Neural progenitor cell (in vitro differentiated cells): Measurements from ENCODE around the gene TLK1. TPM values are rescaled to one million over a fixed set of nuclear protein-coding genes. Genes with fewer than 3 reads are reported as not detected.
"Not testable (repeated sequence)": the region's sequence is repeated elsewhere in the genome, so short reads cannot be mapped to it uniquely, and the experiment has no call there.

ENCODE experiments used
- DNase-seq: peaks from one replicate; pipeline ENCODE4 v3.0.0-alpha.2; 2016; ENCODE audit warnings: low spot score
- H2AFZ ChIP-seq: fragments of 200-600 bp; sonication (generic); replicated peaks from 2 replicates; pipeline ENCODE4 v1.6.1; 2016; ENCODE audit warnings: antibody characterized with exemption
- H3F3A ChIP-seq: fragments of 200-600 bp; sonication (generic); 2 replicates; pipeline ENCODE4 v1.6.1; 2016; ENCODE audit warnings: antibody characterized with exemption, low read depth
- H3K27ac ChIP-seq: fragments of 200-600 bp; sonication (generic); 2 replicates; pipeline ENCODE4 v1.5.1; 2016; ENCODE audit warnings: mild to moderate bottlenecking
- H3K27me3 ChIP-seq: fragments of 200-600 bp; sonication (generic); 2 replicates; pipeline ENCODE4 v1.6.1; 2016; ENCODE audit warnings: mild to moderate bottlenecking, moderate library complexity
- H3K36me3 ChIP-seq: fragments of 200-600 bp; sonication (generic); 2 replicates; pipeline ENCODE4 v1.5.1; 2016
- H3K4me1 ChIP-seq: fragments of 200-600 bp; sonication (generic); 2 replicates; pipeline ENCODE4 v1.6.1; 2016; ENCODE audit warnings: mixed run types
- H3K4me2 ChIP-seq: fragments of 200-600 bp; sonication (generic); 2 replicates; pipeline ENCODE4 v1.6.1; 2016
- H3K4me3 ChIP-seq: fragments of 200-600 bp; sonication (generic); 2 replicates; pipeline ENCODE4 v1.5.1; 2016
- H3K79me2 ChIP-seq: fragments of 200-600 bp; sonication (generic); 2 replicates; pipeline ENCODE4 v1.6.1; 2016; ENCODE audit warnings: low read depth
- H3K9ac ChIP-seq: fragments of 200-600 bp; sonication (generic); 2 replicates; pipeline ENCODE4 v1.6.1; 2016
- H3K9me3 ChIP-seq: fragments of 200-600 bp; sonication (generic); 2 replicates; pipeline ENCODE4 v1.5.1; 2016; ENCODE audit warnings: low read depth
- H4K20me1 ChIP-seq: fragments of 200-600 bp; sonication (generic); 2 replicates; pipeline ENCODE4 v1.6.1; 2016; ENCODE audit warnings: low read depth
- H3K27ac Mint-ChIP-seq: 3 replicates; pipeline ENCODE4 v1.8.0; 2021; ENCODE audit warnings: mixed read lengths
- H3K27me3 Mint-ChIP-seq: 2 replicates; pipeline ENCODE4 v1.8.0; 2022; ENCODE audit warnings: low read depth, mild to moderate bottlenecking, inconsistent platforms, moderate library complexity, mixed read lengths; ENCODE audit not compliant: insufficient read depth
- H3K36me3 Mint-ChIP-seq: 3 replicates; pipeline ENCODE4 v1.8.0; 2021; ENCODE audit warnings: mixed read lengths
- H3K4me1 Mint-ChIP-seq: 3 replicates; pipeline ENCODE4 v1.8.0; 2021; ENCODE audit warnings: mixed read lengths
- H3K4me3 Mint-ChIP-seq: 3 replicates; pipeline ENCODE4 v1.8.0; 2021; ENCODE audit warnings: mild to moderate bottlenecking, moderate library complexity, mixed read lengths
- H3K9me3 Mint-ChIP-seq: 3 replicates; pipeline ENCODE4 v1.8.0; 2020; ENCODE audit warnings: mixed read lengths
- EZH2 ChIP-seq: fragments of 200-600 bp; sonication (generic); IDR thresholded peaks from 2 replicates; pipeline ENCODE4 v1.6.1; 2017; ENCODE audit warnings: antibody characterized with exemption, mild to moderate bottlenecking, moderate library complexity
- EZH2phosphoT487 ChIP-seq: fragments of 200-600 bp; sonication (generic); IDR thresholded peaks from 2 replicates; pipeline ENCODE4 v1.6.1; 2017; ENCODE audit warnings: antibody characterized with exemption
- total RNA-seq: library from RNA; depleted of rRNA; stranded (reverse); fragments of >200 nt; gene quantifications from 2 replicates; pipeline ENCODE4 v1.2.3, GENCODE V29; 2015; ENCODE audit warnings: low replicate concordance
- TF ChIP-seq, protein P1 (sequence below): fragments of 200-600 bp; sonication (generic); IDR thresholded peaks from 2 replicates; pipeline ENCODE4 v1.5.1; 2017; ENCODE audit warnings: antibody characterized with exemption, mild to moderate bottlenecking

The TLK1 gene
- total RNA-seq, 1 donor from 2014 or later, result 31.1 TPM

DNA sequence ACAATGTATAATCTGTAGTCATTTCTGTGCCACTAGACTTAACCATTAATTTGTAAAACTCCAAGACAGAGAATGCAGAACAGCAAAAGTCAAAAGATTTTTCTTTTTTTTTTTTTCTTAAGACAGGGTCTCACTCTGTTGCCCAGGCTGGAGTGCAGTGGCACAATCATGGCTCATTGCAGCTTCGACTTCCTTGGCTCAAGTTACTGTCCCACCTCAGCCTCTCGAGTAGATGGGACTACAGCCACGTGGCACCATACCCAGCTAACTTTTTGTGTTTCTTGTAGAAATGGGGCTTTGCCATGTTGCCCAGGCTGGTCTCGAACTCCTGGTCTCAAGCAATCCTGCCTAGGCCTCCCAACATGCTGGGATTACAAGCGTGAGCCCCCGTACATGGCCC is 80.1 kb downstream of the TLK1 start:
- H4K20me1 ChIP-seq, result peaks cover 30% of the 10 kb centered on the region
- no peak overlapping the region for H3K27ac ChIP-seq
- no peak overlapping the region for H2AFZ ChIP-seq
- H3K79me2 ChIP-seq, result peaks cover 83% of the 10 kb centered on the region
- Mint-ChIP-seq H3K4me1 (peaks cover 3% of the 10 kb centered on the region), H3K4me3 (no peak overlapping the region), H3K36me3 (peaks cover 25% of the 10 kb centered on the region), H3K9me3 (no peaks in the 10 kb centered on the region), H3K27ac (no peak overlapping the region), H3K27me3 (peaks cover 6% of the 10 kb centered on the region)
- H3K27me3 ChIP-seq, result no peaks in the 10 kb centered on the region
- DNase-seq, result no peak
- H3K9ac ChIP-seq, result no peak overlapping the region
- no peaks in the 10 kb centered on the region for H3K36me3 ChIP-seq
- peaks cover 10% of the 10 kb centered on the region for H3K4me1 ChIP-seq
- H3F3A ChIP-seq, result peaks cover 8% of the 10 kb centered on the region
- no peaks in the 10 kb centered on the region for H3K9me3 ChIP-seq
- H3K4me2 ChIP-seq, result no peak overlapping the region
- no peak for TF ChIP-seq EZH2
- TF ChIP-seq, protein P1, sequence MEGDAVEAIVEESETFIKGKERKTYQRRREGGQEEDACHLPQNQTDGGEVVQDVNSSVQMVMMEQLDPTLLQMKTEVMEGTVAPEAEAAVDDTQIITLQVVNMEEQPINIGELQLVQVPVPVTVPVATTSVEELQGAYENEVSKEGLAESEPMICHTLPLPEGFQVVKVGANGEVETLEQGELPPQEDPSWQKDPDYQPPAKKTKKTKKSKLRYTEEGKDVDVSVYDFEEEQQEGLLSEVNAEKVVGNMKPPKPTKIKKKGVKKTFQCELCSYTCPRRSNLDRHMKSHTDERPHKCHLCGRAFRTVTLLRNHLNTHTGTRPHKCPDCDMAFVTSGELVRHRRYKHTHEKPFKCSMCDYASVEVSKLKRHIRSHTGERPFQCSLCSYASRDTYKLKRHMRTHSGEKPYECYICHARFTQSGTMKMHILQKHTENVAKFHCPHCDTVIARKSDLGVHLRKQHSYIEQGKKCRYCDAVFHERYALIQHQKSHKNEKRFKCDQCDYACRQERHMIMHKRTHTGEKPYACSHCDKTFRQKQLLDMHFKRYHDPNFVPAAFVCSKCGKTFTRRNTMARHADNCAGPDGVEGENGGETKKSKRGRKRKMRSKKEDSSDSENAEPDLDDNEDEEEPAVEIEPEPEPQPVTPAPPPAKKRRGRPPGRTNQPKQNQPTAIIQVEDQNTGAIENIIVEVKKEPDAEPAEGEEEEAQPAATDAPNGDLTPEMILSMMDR, result no peak
- no peak for TF ChIP-seq EZH2phosphoT487
- H3K4me3 ChIP-seq, result no peak overlapping the region

DNA sequence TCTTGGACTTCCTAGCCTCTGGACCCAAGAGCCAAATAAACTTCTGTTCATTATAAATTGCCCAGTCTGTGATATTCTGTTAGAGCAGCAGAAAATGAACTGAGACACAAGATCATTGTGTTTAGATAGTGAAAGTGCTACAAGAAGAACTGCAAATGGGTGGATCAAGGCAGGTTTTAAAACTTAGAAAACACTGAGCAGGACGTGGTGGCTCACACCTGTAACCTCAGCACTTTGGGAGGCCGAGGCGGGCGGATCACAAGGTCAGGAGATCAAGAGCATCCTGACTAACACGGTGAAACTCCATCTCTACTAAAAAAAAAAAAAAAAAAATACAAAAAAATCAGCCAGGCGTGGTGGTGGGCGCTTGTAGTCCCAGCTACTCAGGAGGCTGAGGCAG is 84.3 kb downstream of the TLK1 start:
- not testable (repeated sequence) for H3K4me2 ChIP-seq, H3K27ac ChIP-seq, H3K27me3 Mint-ChIP-seq, H4K20me1 ChIP-seq, H3K27ac Mint-ChIP-seq, H2AFZ ChIP-seq, H3K9me3 ChIP-seq, H3K9me3 Mint-ChIP-seq, H3K4me3 Mint-ChIP-seq, H3K4me1 Mint-ChIP-seq, H3K4me3 ChIP-seq, H3K27me3 ChIP-seq, H3K9ac ChIP-seq, H3K4me1 ChIP-seq, H3K36me3 ChIP-seq, DNase-seq, H3F3A ChIP-seq
- peaks cover 59% of the 10 kb centered on the region for H3K79me2 ChIP-seq
- peaks cover 44% of the 10 kb centered on the region for H3K36me3 Mint-ChIP-seq

DNA sequence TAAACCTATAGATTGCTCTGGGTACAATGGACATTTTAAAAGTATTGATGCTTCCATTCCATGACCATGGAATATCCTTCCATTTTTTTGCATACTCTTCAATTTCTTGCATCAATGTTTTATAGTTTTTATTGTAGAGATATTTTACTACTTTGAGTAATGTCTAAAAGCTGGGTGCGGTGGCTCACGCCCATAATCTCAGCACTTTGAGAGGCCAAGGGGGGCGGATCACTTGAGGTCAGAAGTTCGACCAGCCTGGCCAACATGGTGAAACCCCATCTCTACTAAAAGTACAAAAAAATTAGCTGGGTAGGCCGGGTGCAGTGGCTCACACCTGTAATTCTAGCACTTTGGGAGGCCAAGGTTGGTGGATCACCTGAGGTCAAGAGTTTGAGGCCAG is 88.5 kb downstream of the TLK1 start:
- H3K4me3 Mint-ChIP-seq, result no peak overlapping the region
- no peak overlapping the region for H3K27ac ChIP-seq
- no peak for TF ChIP-seq EZH2
- TF ChIP-seq EZH2phosphoT487, result no peak
- TF ChIP-seq, protein P1, result no peak
- H3K9me3 ChIP-seq, result peaks cover 3% of the 10 kb centered on the region
- no peak overlapping the region for H3K4me2 ChIP-seq
- H3K27ac Mint-ChIP-seq, result no peak overlapping the region
- H4K20me1 ChIP-seq, result no peaks in the 10 kb centered on the region
- H2AFZ ChIP-seq, result no peak overlapping the region
- H3K36me3 ChIP-seq, result peaks cover 10% of the 10 kb centered on the region
- no peaks in the 10 kb centered on the region for H3K27me3 ChIP-seq
- H3K36me3 Mint-ChIP-seq, result peaks cover 48% of the 10 kb centered on the region
- peaks cover 4% of the 10 kb centered on the region for H3K9me3 Mint-ChIP-seq
- no peaks in the 10 kb centered on the region for H3K4me1 Mint-ChIP-seq
- H3F3A ChIP-seq, result no peaks in the 10 kb centered on the region
- H3K4me3 ChIP-seq, result no peak overlapping the region
- H3K9ac ChIP-seq, result no peak overlapping the region
- H3K4me1 ChIP-seq, result no peaks in the 10 kb centered on the region
- H3K79me2 ChIP-seq, result peaks cover 46% of the 10 kb centered on the region
- H3K27me3 Mint-ChIP-seq, result peaks cover 7% of the 10 kb centered on the region
- no peak for DNase-seq

DNA sequence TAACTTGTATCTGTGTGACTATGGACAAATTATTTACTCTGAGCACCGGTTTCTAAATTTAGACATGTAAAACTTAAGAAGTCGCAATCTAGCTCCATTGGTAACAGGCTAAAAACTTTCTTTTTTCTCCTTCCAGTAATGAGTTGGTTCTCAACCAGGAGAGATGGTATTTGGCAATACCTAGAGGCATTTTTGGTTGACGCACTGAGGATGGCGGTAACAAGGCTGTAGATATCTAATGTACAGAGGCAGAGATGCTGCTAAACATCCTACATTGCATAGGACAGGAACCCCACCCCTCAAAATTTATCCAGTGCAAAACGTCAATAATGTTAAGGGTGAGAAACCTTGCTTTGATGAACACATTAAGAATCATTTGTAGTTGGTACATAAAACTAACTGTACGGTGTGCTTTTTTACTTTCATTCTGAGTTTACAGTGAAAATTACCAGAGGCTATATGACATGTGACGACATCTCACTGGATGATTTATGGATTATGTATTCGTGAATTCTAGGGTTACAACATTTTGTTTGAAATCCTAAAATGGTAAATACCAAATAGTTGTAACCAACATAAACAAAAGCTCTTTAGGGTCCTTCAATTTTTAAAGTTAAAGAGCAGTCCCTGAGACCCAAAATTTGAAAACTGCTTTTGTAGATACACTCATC is 91.3 kb downstream of the TLK1 start:
- no peaks in the 10 kb centered on the region for H3K4me1 Mint-ChIP-seq
- H3K9me3 ChIP-seq, result peaks cover 3% of the 10 kb centered on the region
- no peak overlapping the region for H3K9ac ChIP-seq
- H4K20me1 ChIP-seq, result peaks cover 3% of the 10 kb centered on the region
- no peaks in the 10 kb centered on the region for H3K27me3 ChIP-seq
- H3K36me3 Mint-ChIP-seq, result peaks cover 37% of the 10 kb centered on the region
- no peak overlapping the region for H3K27ac Mint-ChIP-seq
- H3F3A ChIP-seq, result peaks cover 2% of the 10 kb centered on the region
- TF ChIP-seq, protein P1, result no peak
- TF ChIP-seq EZH2phosphoT487, result no peak
- TF ChIP-seq EZH2, result no peak
- H3K36me3 ChIP-seq, result peaks cover 10% of the 10 kb centered on the region
- no peak for DNase-seq
- H3K4me2 ChIP-seq, result no peak overlapping the region
- H2AFZ ChIP-seq, result no peak overlapping the region
- H3K27me3 Mint-ChIP-seq, result peaks cover 4% of the 10 kb centered on the region
- H3K27ac ChIP-seq, result no peak overlapping the region
- H3K4me3 Mint-ChIP-seq, result no peak overlapping the region
- no peaks in the 10 kb centered on the region for H3K4me1 ChIP-seq
- peaks cover 4% of the 10 kb centered on the region for H3K9me3 Mint-ChIP-seq
- H3K4me3 ChIP-seq, result no peak overlapping the region
- peaks cover 56% of the 10 kb centered on the region for H3K79me2 ChIP-seq
